Gastrocnemius medialis (tissue), 4 donors: ENCODE results near the gene RASGEF1C. TPM values are rescaled to one million over a fixed set of nuclear protein-coding genes. Genes with fewer than 3 reads are reported as not detected.

ENCODE experiments used
- ATAC-seq, 2 donors: fragments of 150-250 bp; one replicate each; pipeline ENCODE4 v1.9.1; 2016
- DNase-seq, 2 donors: peaks; one replicate each; pipeline ENCODE4 v3.0.0-alpha.2; 2019
- H3K27ac ChIP-seq, 4 donors: fragments of 200-600 bp; sonication (generic); 1 replicate in 1 of 4; 2 replicates in 3 of 4; pipeline ENCODE4 v1.5.1; 2016 to 2018; ENCODE audit warnings: mild to moderate bottlenecking in 2 of 4, moderate library complexity in 1 of 4
- H3K27me3 ChIP-seq, 3 donors: fragments of 200-600 bp; sonication (generic) in 2 of 3; 1 replicate in 1 of 3; 2 replicates in 2 of 3; pipeline versions ENCODE4 v1.5.1 to v1.6.0; 2016 to 2019; ENCODE audit warnings: mild to moderate bottlenecking in 1 of 3, moderate library complexity in 1 of 3
- H3K36me3 ChIP-seq, 2 donors: fragments of 200-600 bp; sonication (generic) in 1 of 2; one replicate each; pipeline ENCODE4 v1.5.1; 2017 to 2018
- H3K4me1 ChIP-seq, 2 donors: fragments of 200-600 bp; sonication (generic) in 1 of 2; one replicate each; pipeline ENCODE4 v1.5.1; 2016 to 2017; ENCODE audit warnings: mild to moderate bottlenecking in 2 of 2
- H3K4me3 ChIP-seq, 4 donors: fragments of 200-600 bp; sonication (generic) in 3 of 4; 1 replicate in 1 of 4; 2 replicates in 3 of 4; pipeline ENCODE4 v1.5.1; 2016 to 2019; ENCODE audit warnings: mild to moderate bottlenecking in 2 of 4
- H3K9me3 ChIP-seq, 3 donors: fragments of 200-600 bp; sonication (generic) in 2 of 3; 1 replicate in 1 of 3; 2 replicates in 2 of 3; pipeline ENCODE4 v1.5.1; 2016 to 2019
- CTCF ChIP-seq, 5 experiments: fragments of 450-650 bp in 3 of 5; fragments of 200-600 bp in 2 of 5; sonication (generic) in 2 of 5; IDR thresholded peaks in 4 of 5; conservative IDR thresholded peaks in 1 of 5; 1 replicate in 4 of 5; 2 replicates in 1 of 5; pipeline ENCODE4 v1.5.1; 2016 to 2019; ENCODE audit warnings: antibody characterized with exemption in 5 of 5, mild to moderate bottlenecking in 3 of 5, moderate library complexity in 3 of 5
- POLR2A ChIP-seq, 2 donors: fragments of 450-650 bp; IDR thresholded peaks; one replicate each; pipeline ENCODE4 v1.6.1; 2017; ENCODE audit warnings: antibody characterized with exemption in 2 of 2, mild to moderate bottlenecking in 2 of 2, moderate library complexity in 2 of 2
- in situ Hi-C, 4 donors: fragments of 200-750 bp; cut with MboI; loops; one replicate each; pipeline versions ENCODE4 v1.15.0 to v1.8.0; 2017; ENCODE audit warnings: low sequenced_read_pairs in 4 of 4
- intact Hi-C: fragments of 100-400 bp; cut with DNase I; formaldehyde crosslinking; loops from one replicate; pipeline ENCODE4 v1.15.1; 2023; ENCODE audit warnings: low total_unique reads
- total RNA-seq, 4 donors: library from RNA; depleted of rRNA; stranded (reverse); fragments of >200 nt; gene quantifications; one replicate each; pipeline versions ENCODE4 v1.1.0 to v1.2.3, GENCODE V29; 2016

RASGEF1C gene
- not detected for total RNA-seq

GRCh38 chr5:180209137-180209581 lies at the start of gene RASGEF1C:
Gene RASGEF1C, minus strand, starts transcription at chr5:180209211. Its CDS starts 71,159 bp downstream, at chr5:180138052.
- peak in 2 of 5 experiments; percentile 26 to 50 for TF ChIP-seq CTCF (IDR thresholded peaks at IDR 0.05 in 4 of 5, conservative IDR thresholded peaks at IDR 0.05 in 1 of 5)
- no peak for TF ChIP-seq POLR2A (IDR thresholded peaks at IDR 0.05)
- no peak for DNase-seq
- Histone ChIP-seq H3K27me3 (peaks cover 14 to 19% (median 18%) of the 10 kb centered on the region in 3 donors), H3K27ac (no peak within 1 kb of the TSS), H3K4me1 (no peaks in the 10 kb centered on the region), H3K9me3 (no peaks in the 10 kb centered on the region), H3K36me3 (no peaks in the 10 kb centered on the region), H3K4me3 (peak within 1 kb of the TSS in 3 of 4 donors; percentile 17 to 25 (median 23))
- in situ Hi-C loops = no loop called here
- intact Hi-C loops = loop anchor here (5.0 kb wide), 1 partner anchor 82 kb away; no protein-coding TSS in a partner anchor
- peak; percentile 65 to 76 for ATAC-seq

- no peak overlapping the region for H3K27ac ChIP-seq
- no peaks in the 10 kb centered on the region for H3K27me3 ChIP-seq
- H3K4me3 ChIP-seq = no peak overlapping the region
- no peak for ATAC-seq
- H3K9me3 ChIP-seq = peaks cover 5 to 60% (median 41%) of the 10 kb centered on the region in 3 donors
- in situ Hi-C loops = no loop called here
- DNase-seq = no peak
- H3K4me1 ChIP-seq = no peaks in the 10 kb centered on the region
- H3K36me3 ChIP-seq = peaks cover 13 to 76% of the 10 kb centered on the region in 2 donors
- no peak for TF ChIP-seq CTCF (IDR thresholded peaks at IDR 0.05 in 4 of 5, conservative IDR thresholded peaks at IDR 0.05 in 1 of 5)
- no peak for TF ChIP-seq POLR2A (IDR thresholded peaks at IDR 0.05)
- intact Hi-C loops = no loop called here
These were observed 44.2 kb upstream of the RASGEF1C start for GRCh38 chr5:180253036-180253824.

- Histone ChIP-seq H3K4me1 (no peaks in the 10 kb centered on the region), H3K4me3 (no peak overlapping the region), H3K27me3 (no peaks in the 10 kb centered on the region), H3K9me3 (peaks cover 5 to 58% (median 31%) of the 10 kb centered on the region in 3 donors), H3K36me3 (peaks cover 13 to 76% of the 10 kb centered on the region in 2 donors), H3K27ac (no peak overlapping the region)
- intact Hi-C loops = no loop called here
- DNase-seq = no peak
- TF ChIP-seq POLR2A (IDR thresholded peaks at IDR 0.05) (no peak), CTCF (IDR thresholded peaks at IDR 0.05 in 4 of 5, conservative IDR thresholded peaks at IDR 0.05 in 1 of 5) (no peak)
- ATAC-seq = no peak
- in situ Hi-C loops = no loop called here
These were observed 42.9 kb upstream of the RASGEF1C start for GRCh38 chr5:180251887-180252286.

GRCh38 chr5:180251141-180251540 lies 42.1 kb upstream of the RASGEF1C start:
- in situ Hi-C loops (no loop called here), intact Hi-C loops (no loop called here)
- H3K27ac ChIP-seq = no peak overlapping the region
- H3K27me3 ChIP-seq = no peaks in the 10 kb centered on the region
- DNase-seq = no peak
- H3K36me3 ChIP-seq = peaks cover 13 to 76% of the 10 kb centered on the region in 2 donors
- no peak overlapping the region for H3K4me3 ChIP-seq
- no peaks in the 10 kb centered on the region for H3K4me1 ChIP-seq
- TF ChIP-seq POLR2A (IDR thresholded peaks at IDR 0.05) = no peak
- no peak for TF ChIP-seq CTCF (IDR thresholded peaks at IDR 0.05 in 4 of 5, conservative IDR thresholded peaks at IDR 0.05 in 1 of 5)
- H3K9me3 ChIP-seq = peaks cover 5 to 51% (median 30%) of the 10 kb centered on the region in 3 donors
- no peak for ATAC-seq
